Endothelial cell of umbilical vein (primary cell): ENCODE data around the gene F9. TPM values are rescaled to one million over a fixed set of nuclear protein-coding genes. Genes with fewer than 3 reads are reported as not detected.

ENCODE experiments used
- BruUV-seq: library from RNA; stranded (reverse); fragments of 400-500 nt; replicated peaks from 2 replicates; lab custom pipeline; 2021; lab: Mats Ljungman, UMichigan
- CTCF ChIA-PET: fragments of 300-600, 350-600 bp; sonication (Branson Sonifier 250); formaldehyde crosslinking; loops from one replicate; lab custom pipeline; 2021; ENCODE audit warnings: antibody characterized with exemption, inconsistent platforms; lab: Charles Lee
- POLR2A ChIA-PET: fragments of 300-600, 350-600 bp; sonication (Branson Sonifier 250); formaldehyde crosslinking; loops from one replicate; lab custom pipeline; 2021; ENCODE audit warnings: antibody characterized with exemption, inconsistent platforms; lab: Charles Lee
- DNase-seq: peaks from one replicate; pipeline ENCODE4 v3.0.0-alpha.2; 2011; ENCODE audit warnings: low read depth, low spot score
- FAIRE-seq: peaks from 2 replicates; lab custom pipeline; 2011; peaks lifted over from hg19 to GRCh38; lab: Jason Lieb, UNC
- H2AFZ ChIP-seq: 2 replicates; pipeline ENCODE4 v1.6.0; 2012; ENCODE audit warnings: low read depth, low read length, control low read depth, inconsistent platforms
- H3K27ac ChIP-seq: 2 replicates; pipeline ENCODE4 v1.5.1; 2011; ENCODE audit warnings: low read depth, mild to moderate bottlenecking, control low read depth, low read length, moderate library complexity; ENCODE audit not compliant: insufficient read depth
- H3K27me3 ChIP-seq, 2 experiments: 2 replicates each; pipeline versions ENCODE4 v1.6.0 to v1.6.1; 2011; ENCODE audit warnings: low read length in 2 of 2, mixed read lengths in 1 of 2; ENCODE audit not compliant: control insufficient read depth in 2 of 2, insufficient read depth in 2 of 2
- H3K36me3 ChIP-seq, 2 experiments: 2 replicates in 1 of 2; 3 replicates in 1 of 2; pipeline ENCODE4 v1.5.1; 2011; ENCODE audit warnings: low read length in 2 of 2, mild to moderate bottlenecking in 1 of 2, moderate library complexity in 1 of 2; ENCODE audit not compliant: control insufficient read depth in 2 of 2, insufficient read depth in 2 of 2; ENCODE audit errors: extremely low read depth in 1 of 2
- H3K4me1 ChIP-seq: 3 replicates; pipeline ENCODE4 v1.5.1; 2011; ENCODE audit warnings: mild to moderate bottlenecking, low read length; ENCODE audit not compliant: control insufficient read depth, insufficient read depth; ENCODE audit errors: extremely low read depth
- H3K4me2 ChIP-seq: 2 replicates; pipeline ENCODE4 v1.6.1; 2011; ENCODE audit warnings: low read length, control low read depth, mixed read lengths; ENCODE audit not compliant: insufficient read depth
- H3K4me3 ChIP-seq, 3 experiments: fragments of 200-600 bp in 1 of 3; sonication (generic), shearing (Covaris generic) in 1 of 3; replicated peaks in 1 of 3; 2 replicates each; pipeline ENCODE4 v1.5.1; 2011 to 2016; ENCODE audit warnings: control low read depth in 3 of 3, low read length in 3 of 3, mild to moderate bottlenecking in 2 of 3, inconsistent platforms in 1 of 3, low read depth in 1 of 3, moderate library complexity in 1 of 3; ENCODE audit not compliant: insufficient read depth in 1 of 3
- H3K79me2 ChIP-seq: 2 replicates; pipeline ENCODE4 v1.6.0; 2012; ENCODE audit warnings: low read length, inconsistent platforms; ENCODE audit not compliant: control insufficient read depth, insufficient read depth
- H3K9ac ChIP-seq: replicated peaks from 2 replicates; pipeline ENCODE3; 2011; ENCODE audit warnings: low read length, control low read depth; ENCODE audit not compliant: insufficient read depth; ENCODE audit errors: extremely low read depth
- H3K9me1 ChIP-seq: replicated peaks from 3 replicates; pipeline ENCODE4 v1.6.0; 2011; ENCODE audit warnings: mild to moderate bottlenecking, low read length; ENCODE audit not compliant: control insufficient read depth, insufficient read depth; ENCODE audit errors: extremely low read depth
- H3K9me3 ChIP-seq: replicated peaks from 2 replicates; pipeline ENCODE4 v1.5.1; 2012; ENCODE audit warnings: low read length, inconsistent platforms; ENCODE audit not compliant: control insufficient read depth, insufficient read depth
- H4K20me1 ChIP-seq: replicated peaks from 2 replicates; pipeline ENCODE3; 2011; ENCODE audit warnings: mild to moderate bottlenecking, low read length; ENCODE audit not compliant: control insufficient read depth, insufficient read depth; ENCODE audit errors: extremely low read depth
- CTCF ChIP-seq, 2 donors: IDR thresholded peaks; 1 replicate in 1 of 2; 2 replicates in 1 of 2; pipeline ENCODE4 v1.5.1; 2011; ENCODE audit warnings: low read length in 2 of 2, mild to moderate bottlenecking in 2 of 2, moderate library complexity in 2 of 2, control low read depth in 1 of 2, inconsistent platforms in 1 of 2, low read depth in 1 of 2; ENCODE audit not compliant: insufficient read depth in 1 of 2; ENCODE audit errors: extremely low read depth in 1 of 2
- EZH2 ChIP-seq: IDR thresholded peaks from 2 replicates; pipeline ENCODE4 v1.6.1; 2012; ENCODE audit warnings: borderline replicate concordance, low read depth, mild to moderate bottlenecking, moderate library complexity, low read length, inconsistent platforms; ENCODE audit not compliant: severe bottlenecking
- FOS ChIP-seq: IDR thresholded peaks from 2 replicates; pipeline ENCODE4 v1.6.1; 2011; ENCODE audit warnings: mild to moderate bottlenecking, low read length, moderate library complexity, borderline replicate concordance; ENCODE audit not compliant: insufficient read depth
- GATA2 ChIP-seq: IDR thresholded peaks from 2 replicates; pipeline ENCODE4 v1.7.0; 2011; ENCODE audit warnings: low read depth, mild to moderate bottlenecking, moderate library complexity, mixed read lengths, low read length; ENCODE audit not compliant: insufficient read length, insufficient read depth
- JUN ChIP-seq: IDR thresholded peaks from 2 replicates; pipeline ENCODE4 v1.6.1; 2011; ENCODE audit warnings: borderline replicate concordance, low read depth; ENCODE audit not compliant: insufficient read length, insufficient read depth
- MAX ChIP-seq: IDR thresholded peaks from 2 replicates; pipeline ENCODE4 v1.6.1; 2011; ENCODE audit not compliant: insufficient read depth, insufficient read length
- MYC ChIP-seq: IDR thresholded peaks from one replicate; pipeline ENCODE4 v1.6.1; 2011; ENCODE audit warnings: mild to moderate bottlenecking, low read depth, low read length
- POLR2A ChIP-seq: IDR thresholded peaks from 2 replicates; pipeline ENCODE4 v1.6.1; 2012; ENCODE audit warnings: low read depth, mild to moderate bottlenecking, control low read depth, low read length
- POLR2AphosphoS5 ChIP-seq: IDR thresholded peaks from 2 replicates; pipeline ENCODE4 v1.6.1; 2012; ENCODE audit warnings: low read depth, mild to moderate bottlenecking, control low read depth, low read length, moderate library complexity; ENCODE audit not compliant: insufficient read depth
- dilution Hi-C: fragments of 300-500 bp; cut with MboI; formaldehyde crosslinking; loops from one replicate; pipeline ENCODE4 v1.15.0; 2019; ENCODE audit warnings: low sequenced_read_pairs; ENCODE audit not compliant: extremely low pct_ligation_motif_present
- intact Hi-C: fragments of 100-400 bp; cut with micrococcal nuclease; formaldehyde crosslinking; loops from one replicate; pipeline ENCODE4 v1.10.0; 2022
- polyA plus RNA-seq, 4 experiments: library from polyadenylated mRNA; depleted of rRNA in 3 of 4; stranded (reverse) in 3 of 4; unstranded in 1 of 4; fragments of >200 nt; gene quantifications; 2 replicates each; pipeline versions ENCODE4 v1.2.1 to v1.2.3, GENCODE V29; 2011 to 2012; ENCODE audit warnings: missing spikeins in 1 of 4
- total RNA-seq: library from RNA; stranded (reverse); gene quantifications from 2 replicates; pipeline ENCODE4 v1.2.3, GENCODE V29; 2021

The F9 gene
- total and polyA plus RNA-seq, 2 donors (not counting 3 experiments of a cell fraction or from before 2014, with no cell fraction given) = not detected

- no peaks in the 10 kb centered on the region for H3K27me3 ChIP-seq
- BruUV-seq = no TSS peak
- no peak overlapping the region for H2AFZ ChIP-seq
Observed at GRCh38 chrX:139596068-139596467, 65.5 kb downstream of the F9 start.

More at GRCh38 chrX:139596068-139596467, 65.5 kb downstream of the F9 start:
- intact Hi-C loops = no loop called here
- Histone ChIP-seq H4K20me1 (no peaks in the 10 kb centered on the region), H3K9me1 (no peaks in the 10 kb centered on the region), H3K36me3 (no peaks in the 10 kb centered on the region), H3K79me2 (no peaks in the 10 kb centered on the region), H3K4me3 (no peak overlapping the region), H3K27ac (no peak overlapping the region), H3K9me3 (no peaks in the 10 kb centered on the region), H3K4me1 (no peaks in the 10 kb centered on the region), H3K9ac (no peak overlapping the region), H3K4me2 (no peak overlapping the region)
- dilution Hi-C loops = no loop called here
- POLR2A ChIA-PET = no interaction called here
- TF ChIP-seq MYC (no peak), MAX (no peak), GATA2 (no peak), POLR2AphosphoS5 (no peak), JUN (no peak), POLR2A (no peak), CTCF (IDR thresholded peaks at IDR 0.05; ENCODE audit: extremely low read depth in 1 of 2, insufficient read depth in 1 of 2, low read depth in 1 of 2, low read length in 2 of 2) (no peak), EZH2 (no peak), FOS (no peak)
- no peak for DNase-seq
- FAIRE-seq = no peak
- CTCF ChIA-PET = no interaction called here
